Sigmoid colon (tissue), 7 donors: ENCODE data around the gene LDLRAD2. TPM values are rescaled to one million over a fixed set of nuclear protein-coding genes. Genes with fewer than 3 reads are reported as not detected.
"Not testable (repeated sequence)": the region's sequence is repeated elsewhere in the genome, so short reads cannot be mapped to it uniquely, and the experiment has no call there.

Experiments used
- DNase-seq: peaks from one replicate; pipeline ENCODE4 v3.0.0-alpha.2; 2019
- H3K27ac ChIP-seq, 4 donors: fragments of 200-600 bp; sonication (generic); one replicate each; pipeline ENCODE4 v1.5.1; 2016 to 2019; ENCODE audit warnings: mild to moderate bottlenecking in 1 of 4
- H3K27me3 ChIP-seq, 3 donors: fragments of 200-600 bp; sonication (generic); one replicate each; pipeline ENCODE4 v1.5.1; 2019; ENCODE audit warnings: mild to moderate bottlenecking in 1 of 3
- H3K36me3 ChIP-seq, 4 donors: fragments of 200-600 bp; sonication (generic); one replicate each; pipeline ENCODE4 v1.5.1; 2016 to 2019
- H3K4me1 ChIP-seq, 4 donors: fragments of 200-600 bp; sonication (generic); one replicate each; pipeline ENCODE4 v1.5.1; 2017 to 2019
- H3K4me3 ChIP-seq, 4 donors: fragments of 200-600 bp; sonication (generic); one replicate each; pipeline ENCODE4 v1.5.1; 2017 to 2019; ENCODE audit warnings: mild to moderate bottlenecking in 2 of 4, moderate library complexity in 1 of 4
- H3K9me3 ChIP-seq, 4 donors: fragments of 200-600 bp in 3 of 4; sonication (generic) in 3 of 4; one replicate each; pipeline versions ENCODE4 v1.5.1 to v1.6.1; 2013 to 2019
- EP300 ChIP-seq, 4 donors: sonication (generic); formaldehyde crosslinking; IDR thresholded peaks; one replicate each; pipeline ENCODE4 v1.6.1; 2017; ENCODE audit warnings: antibody characterized with exemption in 4 of 4
- POLR2A ChIP-seq, 2 donors: fragments of 450-650 bp; IDR thresholded peaks; one replicate each; pipeline ENCODE4 v1.6.1; 2016; ENCODE audit warnings: antibody characterized with exemption in 2 of 2, mild to moderate bottlenecking in 2 of 2, moderate library complexity in 2 of 2
- POLR2AphosphoS5 ChIP-seq, 4 donors: sonication (generic); formaldehyde crosslinking; IDR thresholded peaks; one replicate each; pipeline ENCODE4 v1.6.1; 2017; ENCODE audit warnings: antibody characterized with exemption in 4 of 4
- WGBS, 2 donors: extraction: QIAGEN DNeasy Blood & Tissue Kit; methylation state at CpG; one replicate each; pipeline ENCODE4 v1.1.7; 2013; 5-methylcytosine and 5-hydroxymethylcytosine counted together
- intact Hi-C: fragments of 100-400 bp; cut with DNase I; formaldehyde crosslinking; loops from one replicate; pipeline ENCODE4 v1.15.1; 2023
- polyA plus RNA-seq, 3 donors: library from polyadenylated mRNA; stranded (reverse); fragments of 200-250 nt; gene quantifications; one replicate each; pipeline ENCODE4 v1.2.3, GENCODE V29; 2013
- total RNA-seq, 4 donors: library from RNA; depleted of rRNA; stranded (reverse); fragments of >200 nt; gene quantifications; one replicate each; pipeline ENCODE4 v1.1.0, GENCODE V29; 2016
- TF ChIP-seq, protein P1 (sequence below), 4 experiments: fragments of 450-650 bp in 3 of 4; fragments of 200-600 bp in 1 of 4; IDR thresholded peaks; one replicate each; pipeline ENCODE4 v1.5.1; 2016 to 2019; ENCODE audit warnings: antibody characterized with exemption in 4 of 4, mild to moderate bottlenecking in 3 of 4, moderate library complexity in 2 of 4
- donor health status: healthy with polysubstance abuse.
- donor health status: Bipolar disorder and iron deficiency.
- donor health status: healthy.

The LDLRAD2 gene
- total and polyA plus RNA-seq, 7 donors: under 0.01 to 1.4 (median 0.23) TPM; not detected in 2

DNA sequence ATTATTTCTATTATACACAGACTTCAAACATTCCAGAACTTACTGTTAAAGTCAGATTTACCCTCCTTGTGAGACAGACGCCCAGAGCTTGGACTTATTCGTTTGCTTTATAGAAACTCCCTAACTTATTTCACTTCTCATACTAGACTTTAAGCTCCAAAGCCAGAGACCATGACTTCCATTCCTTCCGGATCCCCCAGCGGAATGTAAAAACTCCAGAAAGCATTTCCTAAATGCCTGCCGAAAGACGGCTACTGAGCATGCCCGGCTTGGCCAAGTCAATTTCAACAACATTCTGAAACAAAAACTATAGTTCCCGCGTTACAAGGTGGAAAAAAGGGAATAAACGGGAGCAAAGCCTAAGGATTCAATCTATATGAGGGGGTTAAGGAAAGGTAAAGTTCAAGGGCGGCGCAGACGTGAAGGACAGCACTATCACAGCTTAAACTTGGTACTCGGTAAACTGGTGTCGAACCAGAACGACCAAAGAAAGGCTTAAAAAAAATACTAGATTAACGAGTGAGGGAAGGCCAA is 30.2 kb upstream of the LDLRAD2 start:
- Histone ChIP-seq H3K9me3 (no peaks in the 10 kb centered on the region), H3K27me3 (no peaks in the 10 kb centered on the region), H3K4me1 (peaks cover 0 to 31% (median 24%) of the 10 kb centered on the region in 4 donors), H3K36me3 (no peaks in the 10 kb centered on the region), H3K27ac (peak overlapping the region; percentile 96 to 100 (median 99)), H3K4me3 (peak overlapping the region; percentile 84 to 97 (median 94))
- no peak for TF ChIP-seq POLR2AphosphoS5 (IDR thresholded peaks at IDR 0.05)
- no peak for TF ChIP-seq EP300 (IDR thresholded peaks at IDR 0.05)
- TF ChIP-seq, protein P1, sequence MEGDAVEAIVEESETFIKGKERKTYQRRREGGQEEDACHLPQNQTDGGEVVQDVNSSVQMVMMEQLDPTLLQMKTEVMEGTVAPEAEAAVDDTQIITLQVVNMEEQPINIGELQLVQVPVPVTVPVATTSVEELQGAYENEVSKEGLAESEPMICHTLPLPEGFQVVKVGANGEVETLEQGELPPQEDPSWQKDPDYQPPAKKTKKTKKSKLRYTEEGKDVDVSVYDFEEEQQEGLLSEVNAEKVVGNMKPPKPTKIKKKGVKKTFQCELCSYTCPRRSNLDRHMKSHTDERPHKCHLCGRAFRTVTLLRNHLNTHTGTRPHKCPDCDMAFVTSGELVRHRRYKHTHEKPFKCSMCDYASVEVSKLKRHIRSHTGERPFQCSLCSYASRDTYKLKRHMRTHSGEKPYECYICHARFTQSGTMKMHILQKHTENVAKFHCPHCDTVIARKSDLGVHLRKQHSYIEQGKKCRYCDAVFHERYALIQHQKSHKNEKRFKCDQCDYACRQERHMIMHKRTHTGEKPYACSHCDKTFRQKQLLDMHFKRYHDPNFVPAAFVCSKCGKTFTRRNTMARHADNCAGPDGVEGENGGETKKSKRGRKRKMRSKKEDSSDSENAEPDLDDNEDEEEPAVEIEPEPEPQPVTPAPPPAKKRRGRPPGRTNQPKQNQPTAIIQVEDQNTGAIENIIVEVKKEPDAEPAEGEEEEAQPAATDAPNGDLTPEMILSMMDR (IDR thresholded peaks at IDR 0.05): no peak
- no peak for TF ChIP-seq POLR2A (IDR thresholded peaks at IDR 0.05)
- WGBS, 2 donors: 1% methylated on average over 17 of the region's 17 CpGs
- intact Hi-C loops: loop anchor here (2.0 to 5.0 kb wide), 2 partner anchors 183 to 245 kb away; no protein-coding TSS in a partner anchor
- peak; percentile 28 for DNase-seq

GRCh38 chr1:21782349-21782867 is 29.7 kb upstream of the LDLRAD2 start:
- no peak for TF ChIP-seq POLR2AphosphoS5 (IDR thresholded peaks at IDR 0.05)
- TF ChIP-seq, protein P1 (IDR thresholded peaks at IDR 0.05): no peak
- TF ChIP-seq EP300 (IDR thresholded peaks at IDR 0.05): no peak
- no peak for TF ChIP-seq POLR2A (IDR thresholded peaks at IDR 0.05)
- Histone ChIP-seq H3K27me3 (no peaks in the 10 kb centered on the region), H3K4me1 (peaks cover 0 to 31% (median 24%) of the 10 kb centered on the region in 4 donors), H3K27ac (peak overlapping the region; percentile 96 to 100 (median 99)), H3K36me3 (no peaks in the 10 kb centered on the region), H3K4me3 (peak overlapping the region; percentile 84 to 97 (median 94)), H3K9me3 (no peaks in the 10 kb centered on the region)
- DNase-seq: no peak
- WGBS, 2 donors: 0% methylated on average over 37 of the region's 37 CpGs
- intact Hi-C loops: loop anchor here (2.0 to 5.0 kb wide), 2 partner anchors 182 to 245 kb away; no protein-coding TSS in a partner anchor

GRCh38 chr1:21782868-21783678 is 29.0 kb upstream of the LDLRAD2 start, which contains the start of gene USP48:
Gene USP48, minus strand, starts transcription at chr1:21783149. Its CDS starts 192 bp downstream, at chr1:21782957.
- Histone ChIP-seq H3K9me3 (no peaks in the 10 kb centered on the region), H3K27me3 (no peaks in the 10 kb centered on the region), H3K4me3 (peak within 1 kb of the TSS; percentile 84 to 97 (median 94)), H3K4me1 (peaks cover 0 to 31% (median 24%) of the 10 kb centered on the region in 4 donors), H3K36me3 (no peaks in the 10 kb centered on the region), H3K27ac (peak within 1 kb of the TSS; percentile 96 to 100 (median 99))
- peak; percentile 98 for DNase-seq
- 0% methylated on average over 82 of the region's 82 CpGs for WGBS, 2 donors
- TF ChIP-seq POLR2AphosphoS5 (IDR thresholded peaks at IDR 0.05) (peak; percentile 94 to 99 (median 97)), EP300 (IDR thresholded peaks at IDR 0.05) (no peak), POLR2A (IDR thresholded peaks at IDR 0.05) (peak; percentile 93 to 94)
- TF ChIP-seq, protein P1 (IDR thresholded peaks at IDR 0.05): no peak
- intact Hi-C loops: loop anchor here (2.0 to 5.0 kb wide), 2 partner anchors 182 to 244 kb away; no protein-coding TSS in a partner anchor

DNA sequence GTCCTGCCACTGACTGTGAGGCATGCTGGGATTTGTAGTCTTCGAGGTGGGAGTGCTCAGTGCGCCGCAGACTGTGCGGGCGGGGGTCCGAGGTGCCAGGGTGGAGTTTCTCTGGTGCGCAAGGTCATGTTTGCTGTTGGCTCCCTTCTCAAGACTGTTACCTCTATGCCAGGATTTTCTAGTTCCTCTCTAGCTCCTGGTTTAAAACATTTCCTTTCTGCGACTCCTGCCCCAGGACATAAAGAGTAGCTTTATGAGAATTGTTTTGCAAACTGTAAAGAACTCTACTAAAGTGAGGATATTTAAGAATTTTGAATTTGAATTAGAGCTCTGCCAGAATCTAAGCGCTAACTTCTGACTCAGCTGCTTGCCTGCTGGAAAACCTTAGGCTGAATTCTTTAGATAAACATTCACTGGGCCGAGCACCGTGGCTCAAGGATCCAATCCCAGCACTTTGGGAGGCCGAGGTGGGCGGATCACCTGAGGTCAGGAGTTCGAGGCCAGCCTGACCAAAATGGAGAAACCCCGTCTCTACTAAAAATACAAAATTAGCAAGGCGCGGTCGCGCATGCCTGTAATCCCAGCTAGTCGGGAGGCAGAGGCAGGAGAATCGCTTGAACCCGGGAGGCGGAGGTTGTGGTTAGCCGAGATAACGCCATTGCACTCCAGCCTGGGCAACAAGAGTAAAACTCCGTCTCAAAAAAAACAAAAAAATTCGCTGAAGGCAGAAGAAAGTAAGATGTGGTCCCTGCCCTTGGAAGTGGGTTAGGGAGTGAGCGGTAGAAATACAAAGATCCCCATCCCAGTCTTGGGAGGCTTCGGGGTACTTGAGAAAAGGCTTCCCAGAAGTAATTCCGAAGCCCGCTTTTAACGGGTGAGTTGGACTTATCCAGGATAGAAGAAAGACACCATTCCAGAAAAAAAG is 28.1 kb upstream of the LDLRAD2 start:
- H3K4me3 ChIP-seq: peak overlapping the region; percentile 84 to 97 (median 94)
- H3K36me3 ChIP-seq: no peaks in the 10 kb centered on the region
- no peak for DNase-seq
- H3K27me3 ChIP-seq: no peaks in the 10 kb centered on the region
- 49 to 57% methylated on average over 32 of the region's 32 CpGs for WGBS, 2 donors
- H3K4me1 ChIP-seq: peaks cover 0 to 31% (median 24%) of the 10 kb centered on the region in 4 donors
- TF ChIP-seq POLR2AphosphoS5 (IDR thresholded peaks at IDR 0.05): peak in 1 of 4 donors; percentile 26
- TF ChIP-seq, protein P1 (IDR thresholded peaks at IDR 0.05): no peak
- intact Hi-C loops: loop anchor here (2.0 to 5.0 kb wide), 2 partner anchors 181 to 243 kb away; no protein-coding TSS in a partner anchor
- H3K9me3 ChIP-seq: no peaks in the 10 kb centered on the region
- H3K27ac ChIP-seq: peak overlapping the region; percentile 96 to 100 (median 99)

- WGBS, 2 donors: 94 to 95% methylated on average over 9 of the region's 9 CpGs
- DNase-seq, intact Hi-C loops, H3K9me3 ChIP-seq, H3K27ac ChIP-seq, H3K36me3 ChIP-seq, H3K27me3 ChIP-seq, H3K4me3 ChIP-seq: not testable (repeated sequence)
- H3K4me1 ChIP-seq: peaks cover 0 to 18% (median 16%) of the 10 kb centered on the region in 4 donors
Observed at GRCh38 chr1:21785764-21786163, 26.3 kb upstream of the LDLRAD2 start.
